ENCODE measurements around the gene CDK5RAP2.

CDK5RAP2 gene

GRCh38 chr9:120621941-120622340 lies 42.0 kb upstream of the CDK5RAP2 start:
- DNase-seq (ENCODE audit: low read depth), result no peak
- no peak overlapping the region for H3K4me3 ChIP-seq (ENCODE audit: low read depth, low read length)
- TF ChIP-seq MYC (IDR thresholded peaks at IDR 0.05; ENCODE audit: low read depth, low read length), result no peak
- TF ChIP-seq, protein P1, sequence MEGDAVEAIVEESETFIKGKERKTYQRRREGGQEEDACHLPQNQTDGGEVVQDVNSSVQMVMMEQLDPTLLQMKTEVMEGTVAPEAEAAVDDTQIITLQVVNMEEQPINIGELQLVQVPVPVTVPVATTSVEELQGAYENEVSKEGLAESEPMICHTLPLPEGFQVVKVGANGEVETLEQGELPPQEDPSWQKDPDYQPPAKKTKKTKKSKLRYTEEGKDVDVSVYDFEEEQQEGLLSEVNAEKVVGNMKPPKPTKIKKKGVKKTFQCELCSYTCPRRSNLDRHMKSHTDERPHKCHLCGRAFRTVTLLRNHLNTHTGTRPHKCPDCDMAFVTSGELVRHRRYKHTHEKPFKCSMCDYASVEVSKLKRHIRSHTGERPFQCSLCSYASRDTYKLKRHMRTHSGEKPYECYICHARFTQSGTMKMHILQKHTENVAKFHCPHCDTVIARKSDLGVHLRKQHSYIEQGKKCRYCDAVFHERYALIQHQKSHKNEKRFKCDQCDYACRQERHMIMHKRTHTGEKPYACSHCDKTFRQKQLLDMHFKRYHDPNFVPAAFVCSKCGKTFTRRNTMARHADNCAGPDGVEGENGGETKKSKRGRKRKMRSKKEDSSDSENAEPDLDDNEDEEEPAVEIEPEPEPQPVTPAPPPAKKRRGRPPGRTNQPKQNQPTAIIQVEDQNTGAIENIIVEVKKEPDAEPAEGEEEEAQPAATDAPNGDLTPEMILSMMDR (IDR thresholded peaks at IDR 0.05; ENCODE audit: low read depth, low read length), result no peak
- TF ChIP-seq, protein P2, sequence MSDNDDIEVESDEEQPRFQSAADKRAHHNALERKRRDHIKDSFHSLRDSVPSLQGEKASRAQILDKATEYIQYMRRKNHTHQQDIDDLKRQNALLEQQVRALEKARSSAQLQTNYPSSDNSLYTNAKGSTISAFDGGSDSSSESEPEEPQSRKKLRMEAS (IDR thresholded peaks at IDR 0.05; ENCODE audit: low read depth, low read length), result no peak
- TF ChIP-seq POLR2A (IDR thresholded peaks at IDR 0.05; ENCODE audit: extremely low read depth, insufficient read length), result no peak

DNA sequence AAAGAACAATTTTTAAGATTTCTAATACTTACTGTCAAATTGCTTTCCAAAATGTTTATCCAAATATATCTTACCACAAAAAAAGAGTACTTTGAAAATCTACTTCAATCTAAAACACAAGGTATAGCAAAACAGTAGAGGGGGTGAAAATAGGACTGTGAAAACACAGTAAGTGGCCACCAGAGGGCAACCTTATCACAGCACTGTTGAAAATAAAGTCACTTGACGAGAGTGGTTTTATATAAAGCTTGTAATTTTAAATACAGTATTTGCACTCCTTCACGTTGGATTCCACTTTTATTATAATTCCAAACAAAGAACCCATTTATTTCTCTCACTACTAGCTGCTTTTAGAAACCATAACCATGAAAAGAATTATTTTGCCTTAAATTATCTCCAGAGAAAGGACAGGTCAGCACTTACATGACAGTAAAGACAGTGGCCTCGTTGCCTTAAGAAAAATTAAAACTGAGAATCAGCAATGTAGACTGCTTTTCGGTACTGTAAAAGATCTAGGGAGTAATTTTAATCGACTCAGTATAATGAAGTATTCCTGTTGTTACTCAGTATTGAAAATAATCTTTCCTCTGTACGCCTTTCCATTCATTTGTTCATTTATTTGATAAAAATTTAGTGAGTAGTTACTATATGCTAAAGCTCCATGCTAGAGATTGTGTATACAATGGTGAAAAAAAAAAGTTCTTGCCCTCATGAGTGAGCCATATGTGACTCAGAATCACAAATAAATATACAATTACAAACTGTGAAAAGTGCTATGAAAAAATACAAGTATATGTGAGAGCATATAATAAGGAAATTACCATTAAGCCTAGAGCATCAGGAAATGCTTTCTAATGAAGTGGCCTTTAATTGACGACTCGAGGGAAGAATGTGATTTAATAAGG lies 40.0 kb upstream of the CDK5RAP2 start:
- TF ChIP-seq POLR2A (IDR thresholded peaks at IDR 0.05; ENCODE audit: extremely low read depth, insufficient read length), result no peak
- TF ChIP-seq, protein P1 (IDR thresholded peaks at IDR 0.05; ENCODE audit: low read depth, low read length), result peak; percentile 63
- DNase-seq (ENCODE audit: low read depth), result peak; percentile 72
- no peak overlapping the region for H3K4me3 ChIP-seq (ENCODE audit: low read depth, low read length)

- peak; percentile 27 for DNase-seq (ENCODE audit: low read depth)
- TF ChIP-seq, protein P2 (IDR thresholded peaks at IDR 0.05; ENCODE audit: low read depth, low read length), result no peak
- TF ChIP-seq MYC (IDR thresholded peaks at IDR 0.05; ENCODE audit: low read depth, low read length), result no peak
- no peak for TF ChIP-seq POLR2A (IDR thresholded peaks at IDR 0.05; ENCODE audit: extremely low read depth, insufficient read length)
- H3K4me3 ChIP-seq (ENCODE audit: low read depth, low read length), result no peak overlapping the region
These were observed 37.3 kb upstream of the CDK5RAP2 start for GRCh38 chr9:120616966-120617935.

DNA sequence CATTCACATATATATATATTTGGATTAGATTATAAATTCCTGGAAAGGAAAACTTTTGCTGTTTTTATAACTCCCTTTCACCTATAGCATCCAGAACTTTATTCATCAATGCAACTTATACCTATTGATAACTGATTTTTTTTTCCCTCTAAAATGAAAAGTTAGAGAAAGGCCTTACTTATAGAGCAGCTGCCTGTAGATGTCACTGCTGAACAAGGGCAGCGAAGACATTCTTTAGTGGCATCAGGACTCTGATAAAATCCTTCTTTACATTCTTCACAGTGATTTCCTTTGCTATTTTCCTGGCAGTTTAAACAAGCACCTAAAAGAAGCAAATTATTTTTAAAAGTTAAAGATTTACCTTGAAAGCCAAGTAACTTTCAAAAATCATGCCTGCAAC lies 32.3 kb upstream of the CDK5RAP2 start:
- no peak overlapping the region for H3K4me3 ChIP-seq (ENCODE audit: low read depth, low read length)
- peak; percentile 27 for DNase-seq (ENCODE audit: low read depth)
- TF ChIP-seq, protein P2 (IDR thresholded peaks at IDR 0.05; ENCODE audit: low read depth, low read length), result no peak
- TF ChIP-seq, protein P1 (IDR thresholded peaks at IDR 0.05; ENCODE audit: low read depth, low read length), result peak; percentile 39
- no peak for TF ChIP-seq MYC (IDR thresholded peaks at IDR 0.05; ENCODE audit: low read depth, low read length)

DNA sequence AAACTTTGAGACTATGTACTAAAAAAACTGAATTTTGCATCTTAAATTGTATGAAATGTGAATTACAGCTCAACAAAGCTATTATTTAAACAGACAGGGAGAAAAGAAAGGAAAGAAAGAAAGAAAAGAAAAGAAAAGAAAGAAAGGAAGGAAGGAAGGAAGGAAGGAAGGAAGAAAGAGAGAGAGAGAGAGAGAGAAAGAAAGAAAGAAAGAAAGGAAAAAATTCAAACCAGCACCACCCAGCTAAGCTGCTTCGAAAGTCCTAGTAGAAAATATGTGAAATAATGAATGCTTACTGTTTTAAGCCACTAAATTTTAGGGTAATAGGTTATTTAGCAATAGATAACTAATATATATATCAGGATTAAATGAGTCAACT lies 31.7 kb upstream of the CDK5RAP2 start:
- no peak overlapping the region for H3K4me3 ChIP-seq (ENCODE audit: low read depth, low read length)
- TF ChIP-seq, protein P1 (IDR thresholded peaks at IDR 0.05; ENCODE audit: low read depth, low read length), result no peak
- TF ChIP-seq, protein P2 (IDR thresholded peaks at IDR 0.05; ENCODE audit: low read depth, low read length), result no peak
- no peak for TF ChIP-seq MYC (IDR thresholded peaks at IDR 0.05; ENCODE audit: low read depth, low read length)
- DNase-seq (ENCODE audit: low read depth), result no peak

Data from NB4 (cell line).